ENCODE data around the gene CDH13. TPM values are rescaled to one million over a fixed set of nuclear protein-coding genes. Genes with fewer than 3 reads are reported as not detected.

CDH13 gene
- total RNA-seq, 4 donors from 2014 or later, result 2.0 to 6.6 (median 4.1) TPM; not detected in 1

- Histone ChIP-seq H3K4me3 (no peak overlapping the region), H3K36me3 (no peaks in the 10 kb centered on the region), H3K27ac (no peak overlapping the region), H3K9me3 (no peaks in the 10 kb centered on the region), H3K4me1 (no peaks in the 10 kb centered on the region), H3K27me3 (no peaks in the 10 kb centered on the region)
- TF ChIP-seq CTCF (IDR thresholded peaks at IDR 0.05) (no peak), POLR2A (IDR thresholded peaks at IDR 0.05) (no peak)
- DNase-seq, result no peak
These were observed 995.2 kb downstream of the CDH13 start for GRCh38 chr16:83622010-83622409.

GRCh38 chr16:83623091-83623730 lies 996.4 kb downstream of the CDH13 start:
- DNase-seq, result no peak
- Histone ChIP-seq H3K27me3 (no peaks in the 10 kb centered on the region), H3K4me3 (no peak overlapping the region), H3K27ac (no peak overlapping the region), H3K9me3 (no peaks in the 10 kb centered on the region), H3K36me3 (no peaks in the 10 kb centered on the region), H3K4me1 (no peaks in the 10 kb centered on the region)
- TF ChIP-seq CTCF (IDR thresholded peaks at IDR 0.05) (no peak), POLR2A (IDR thresholded peaks at IDR 0.05) (no peak)

GRCh38 chr16:83623892-83624291 lies 997.1 kb downstream of the CDH13 start:
- DNase-seq, result no peak
- no peaks in the 10 kb centered on the region for H3K4me1 ChIP-seq
- H3K27ac ChIP-seq, result no peak overlapping the region
- TF ChIP-seq CTCF (IDR thresholded peaks at IDR 0.05) (no peak), POLR2A (IDR thresholded peaks at IDR 0.05) (no peak)
- no peaks in the 10 kb centered on the region for H3K36me3 ChIP-seq
- no peaks in the 10 kb centered on the region for H3K27me3 ChIP-seq
- H3K9me3 ChIP-seq, result no peaks in the 10 kb centered on the region
- H3K4me3 ChIP-seq, result no peak overlapping the region

- Histone ChIP-seq H3K4me3 (no peak overlapping the region), H3K9me3 (no peaks in the 10 kb centered on the region), H3K27me3 (no peaks in the 10 kb centered on the region), H3K4me1 (no peaks in the 10 kb centered on the region), H3K36me3 (no peaks in the 10 kb centered on the region), H3K27ac (no peak overlapping the region)
- no peak for DNase-seq
- TF ChIP-seq CTCF (IDR thresholded peaks at IDR 0.05) (no peak), POLR2A (IDR thresholded peaks at IDR 0.05) (no peak)
These were observed 997.8 kb downstream of the CDH13 start for GRCh38 chr16:83624429-83625120.

GRCh38 chr16:83626204-83626603 lies 999.4 kb downstream of the CDH13 start:
- DNase-seq, result no peak
- no peaks in the 10 kb centered on the region for H3K36me3 ChIP-seq
- H3K27me3 ChIP-seq, result no peaks in the 10 kb centered on the region
- TF ChIP-seq CTCF (IDR thresholded peaks at IDR 0.05), result no peak
- no peak for TF ChIP-seq POLR2A (IDR thresholded peaks at IDR 0.05)
- no peak overlapping the region for H3K27ac ChIP-seq
- no peaks in the 10 kb centered on the region for H3K4me1 ChIP-seq
- H3K4me3 ChIP-seq, result no peak overlapping the region
- H3K9me3 ChIP-seq, result no peaks in the 10 kb centered on the region

Measured in Peyer's patch (tissue), 4 donors.